GM19438 (cell line): Measurements from ENCODE around the gene TEX264.
A peak's percentile ranks its signal among the peaks of the same experiment; 100 is the strongest.

Source experiments
- ATAC-seq: cut with Tn5 transposase; IDR thresholded peaks from one replicate; pipeline ENCODE4 v1.9.1; 2021; ENCODE audit warnings: low read depth; ENCODE audit not compliant: unreplicated experiment

TEX264 gene

DNA sequence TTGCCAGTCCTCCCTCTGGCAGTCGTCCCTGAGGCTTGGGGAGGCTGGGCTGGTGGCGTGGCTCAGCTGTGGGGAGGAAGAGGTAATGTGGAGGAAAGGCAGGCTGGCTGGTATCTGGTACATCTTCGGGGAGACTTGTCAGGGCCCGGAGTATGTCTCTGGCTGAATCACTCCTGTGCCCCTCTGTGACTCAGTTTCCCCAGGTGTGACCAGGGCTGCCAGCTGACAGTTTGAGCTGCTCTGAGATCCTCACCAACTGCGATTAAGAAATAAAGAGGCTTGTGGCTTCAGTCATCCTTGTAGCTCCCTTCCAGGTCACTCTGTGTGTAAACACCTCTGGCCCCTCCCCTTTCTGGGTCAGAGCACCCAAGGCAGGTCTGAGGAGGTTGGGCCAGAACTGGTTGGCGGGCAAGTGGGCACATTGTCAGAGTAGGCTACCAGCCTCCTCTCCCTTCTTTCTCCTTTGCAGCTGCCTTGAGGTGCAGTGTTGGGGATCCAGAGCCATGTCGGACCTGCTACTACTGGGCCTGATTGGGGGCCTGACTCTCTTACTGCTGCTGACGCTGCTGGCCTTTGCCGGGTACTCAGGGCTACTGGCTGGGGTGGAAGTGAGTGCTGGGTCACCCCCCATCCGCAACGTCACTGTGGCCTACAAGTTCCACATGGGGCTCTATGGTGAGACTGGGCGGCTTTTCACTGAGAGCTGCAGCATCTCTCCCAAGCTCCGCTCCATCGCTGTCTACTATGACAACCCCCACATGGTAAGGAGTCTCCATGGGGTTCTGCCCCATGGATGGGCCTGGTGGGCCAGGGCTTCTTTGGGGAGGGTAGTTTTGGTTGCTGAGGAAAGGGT, 3.0 kb downstream of the TEX264 start:
- no peak for ATAC-seq

DNA sequence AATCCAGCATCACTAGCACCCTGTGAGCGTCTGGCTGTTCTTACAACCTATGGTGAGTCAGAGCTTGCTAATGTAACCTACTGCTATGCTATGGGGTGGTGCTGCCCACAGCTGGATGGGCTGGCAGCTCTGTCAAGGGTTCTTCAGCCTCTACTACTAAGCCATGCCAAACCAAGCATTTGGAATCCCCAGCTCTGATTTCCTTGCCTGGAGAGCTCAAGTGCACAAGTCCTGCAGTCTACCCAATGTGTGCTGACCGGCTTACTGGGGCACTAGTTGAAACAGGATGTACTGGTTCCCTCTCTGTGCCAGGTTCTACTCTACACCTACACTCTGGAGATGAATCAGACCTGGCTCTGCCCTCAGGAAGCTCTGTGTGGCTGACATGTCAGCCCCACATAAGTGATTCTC, 4.2 kb downstream of the TEX264 start:
- ATAC-seq, result no peak

DNA sequence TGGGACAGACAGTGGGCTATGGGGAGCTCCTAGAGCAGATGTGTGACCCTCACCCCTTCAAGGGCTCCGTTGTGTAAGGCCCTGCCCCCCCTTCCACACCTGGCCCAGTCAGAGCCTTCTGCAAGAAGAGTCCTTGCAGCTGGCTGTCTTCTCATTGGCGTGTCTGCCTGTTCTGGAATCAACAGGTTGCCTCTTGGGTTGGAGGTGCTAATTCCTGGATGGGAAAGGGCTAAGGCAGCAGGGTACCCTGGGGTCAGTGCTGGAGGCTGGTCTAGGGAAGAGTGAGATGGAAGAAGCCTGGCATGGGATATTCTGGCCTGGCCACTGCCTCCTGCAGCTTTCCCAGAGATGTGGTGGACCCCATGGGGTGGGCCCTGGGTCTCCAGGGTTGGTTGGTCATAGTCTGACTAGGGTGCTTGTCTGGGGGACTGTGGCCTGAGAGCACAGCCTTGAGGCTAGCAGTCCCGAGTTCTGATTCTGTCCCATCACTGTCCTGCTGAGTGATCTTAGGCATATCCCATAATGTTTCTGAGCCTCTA, 5.1 kb downstream of the TEX264 start:
- no peak for ATAC-seq

DNA sequence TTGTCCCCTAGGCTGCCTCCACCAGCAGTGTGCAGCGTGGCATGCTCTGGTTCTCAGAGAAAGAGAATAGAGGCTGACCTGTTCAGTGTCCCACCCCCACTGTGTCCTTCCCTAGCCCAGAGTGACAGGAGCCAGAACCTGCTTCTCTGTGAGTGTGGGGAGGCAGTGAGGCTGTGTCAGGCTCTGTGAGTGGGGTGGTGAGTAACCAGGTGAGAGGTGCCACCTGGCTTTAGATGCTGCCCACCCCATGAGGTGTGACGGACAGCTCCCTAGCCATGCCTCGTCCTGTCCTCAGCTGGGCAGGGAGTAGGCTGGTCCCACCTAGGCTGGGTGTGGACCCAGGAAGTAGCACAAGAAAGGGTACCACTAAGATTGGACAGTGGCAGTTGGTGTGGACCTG, 6.3 kb downstream of the TEX264 start:
- ATAC-seq, result no peak

DNA sequence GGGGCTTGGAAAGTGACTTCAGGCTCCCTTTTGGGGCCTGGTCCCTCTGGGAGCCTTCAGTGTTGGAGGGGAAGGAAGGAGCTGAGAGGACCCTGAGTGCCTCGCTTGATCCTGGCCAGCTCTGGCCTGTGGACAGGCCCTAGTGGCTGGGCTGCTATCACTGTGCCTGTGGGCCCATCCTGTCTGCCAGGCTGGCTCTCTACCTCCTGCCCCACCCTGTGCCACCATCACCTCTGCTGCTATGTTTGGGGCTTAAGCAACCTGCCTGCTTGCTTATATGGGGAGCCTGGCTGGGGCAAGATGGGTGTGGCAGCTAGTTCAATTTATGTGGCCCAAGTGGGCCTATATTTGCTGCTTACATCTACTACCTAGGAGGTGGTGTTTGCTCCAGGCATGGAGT, 7.1 kb downstream of the TEX264 start:
- ATAC-seq, result no peak

DNA sequence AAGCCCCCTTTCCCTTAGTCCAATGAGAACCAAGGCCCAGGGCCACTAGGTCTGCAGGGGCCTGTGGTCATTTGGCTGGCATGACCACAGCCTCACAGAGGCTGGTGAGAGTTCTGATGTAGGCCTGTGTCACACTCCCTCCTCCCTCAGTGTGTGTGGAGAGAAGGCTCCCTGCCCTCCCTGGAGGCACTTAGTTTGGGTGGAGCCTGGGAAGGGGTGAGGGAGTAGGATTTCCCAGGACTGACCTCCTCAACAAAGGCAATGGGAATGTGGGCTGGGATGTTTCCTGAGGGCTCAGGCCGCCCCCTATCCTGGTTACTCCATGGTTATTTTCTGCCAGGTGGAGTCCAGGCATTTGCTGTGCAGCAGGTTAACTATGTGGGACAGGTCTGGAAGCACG, 7.6 kb downstream of the TEX264 start:
- ATAC-seq, result no peak

DNA sequence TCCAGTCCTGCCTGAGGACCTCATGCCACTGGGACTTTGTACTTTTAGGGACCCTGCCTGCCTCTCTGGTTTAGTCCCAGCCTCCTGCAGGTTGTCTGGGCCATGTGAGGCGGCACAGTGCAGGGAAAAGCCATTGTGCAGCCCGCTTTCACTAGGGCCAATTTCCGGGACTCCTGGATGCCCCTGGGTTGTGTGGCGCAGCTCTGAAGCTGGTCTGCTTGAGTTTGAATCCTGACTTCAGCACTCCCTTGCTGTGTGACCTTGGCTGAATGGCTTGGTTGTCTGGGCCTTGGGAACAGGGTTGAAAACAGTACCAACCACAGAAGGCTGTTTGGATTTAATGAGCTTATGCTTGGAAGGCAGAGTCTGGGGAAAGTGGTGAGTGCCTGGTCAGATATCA, 8.3 kb downstream of the TEX264 start:
- ATAC-seq, result no peak

DNA sequence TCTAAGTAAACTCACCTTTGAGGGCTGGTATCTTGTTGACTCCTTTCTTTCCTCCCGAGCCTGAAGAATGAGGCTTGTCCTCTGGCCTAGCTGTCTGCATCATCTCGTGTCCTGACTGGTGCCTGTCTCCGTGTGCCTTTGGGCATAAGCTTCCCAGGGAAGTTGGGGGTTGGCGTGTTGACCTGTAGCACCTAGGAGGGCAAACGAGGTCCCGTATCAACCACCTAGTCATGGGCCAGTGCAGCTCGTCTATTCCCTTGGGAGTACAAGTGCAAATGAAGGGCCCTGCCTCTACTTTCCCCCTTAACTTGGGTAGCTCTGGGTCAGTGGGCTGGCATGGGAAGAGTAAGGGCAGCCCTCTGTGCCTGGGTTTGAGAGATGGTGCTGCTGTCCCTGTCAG, 8.7 kb downstream of the TEX264 start:
- no peak for ATAC-seq

DNA sequence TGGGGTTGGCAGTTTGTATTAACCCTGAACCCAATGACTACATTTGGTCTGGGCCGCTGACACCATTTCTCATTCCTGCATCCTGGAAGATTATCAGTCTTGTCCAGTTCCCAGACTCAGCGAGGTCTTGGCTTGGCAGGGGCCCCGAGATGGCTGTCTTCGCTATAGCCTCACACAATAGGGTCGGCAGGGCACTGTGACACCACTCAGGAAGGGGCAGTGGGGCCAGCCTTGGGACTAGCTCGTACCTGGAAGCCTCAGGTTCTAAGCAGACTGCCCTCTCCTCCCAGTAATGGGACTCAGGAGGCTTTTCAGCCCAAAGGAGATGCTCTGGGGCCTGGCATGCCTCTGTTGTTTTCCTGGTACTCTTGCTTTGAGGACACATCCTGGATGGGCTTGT, 9.1 kb downstream of the TEX264 start:
- ATAC-seq, result no peak

DNA sequence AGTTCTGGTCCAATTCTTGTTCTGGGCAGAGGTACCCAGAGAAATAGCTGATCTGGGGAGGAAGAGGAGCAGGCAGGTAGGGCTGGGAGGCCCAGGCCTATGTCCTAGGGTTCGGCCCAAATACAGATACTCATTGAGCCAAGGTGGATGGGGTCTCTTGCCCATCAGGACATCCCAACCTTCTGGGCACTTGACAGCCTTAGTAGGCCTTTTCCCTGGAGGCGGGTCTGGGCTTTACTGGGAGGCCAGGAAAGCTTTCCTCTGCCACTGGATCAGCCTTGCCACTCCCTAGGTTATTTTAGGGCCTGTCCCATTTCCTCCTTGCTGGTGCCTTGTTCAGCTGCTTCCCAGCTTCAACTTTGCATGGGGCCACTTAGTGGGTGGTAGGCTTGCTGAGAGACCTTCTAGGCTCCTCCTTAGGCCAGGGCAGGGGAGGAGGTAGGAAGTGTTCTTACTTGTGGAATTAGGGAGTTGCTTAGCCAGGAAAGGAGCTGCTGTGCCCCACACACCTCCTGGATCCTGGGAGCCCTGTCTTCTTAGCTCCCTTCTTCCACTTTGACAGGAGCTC, 9.7 kb downstream of the TEX264 start:
- ATAC-seq, result no peak

DNA sequence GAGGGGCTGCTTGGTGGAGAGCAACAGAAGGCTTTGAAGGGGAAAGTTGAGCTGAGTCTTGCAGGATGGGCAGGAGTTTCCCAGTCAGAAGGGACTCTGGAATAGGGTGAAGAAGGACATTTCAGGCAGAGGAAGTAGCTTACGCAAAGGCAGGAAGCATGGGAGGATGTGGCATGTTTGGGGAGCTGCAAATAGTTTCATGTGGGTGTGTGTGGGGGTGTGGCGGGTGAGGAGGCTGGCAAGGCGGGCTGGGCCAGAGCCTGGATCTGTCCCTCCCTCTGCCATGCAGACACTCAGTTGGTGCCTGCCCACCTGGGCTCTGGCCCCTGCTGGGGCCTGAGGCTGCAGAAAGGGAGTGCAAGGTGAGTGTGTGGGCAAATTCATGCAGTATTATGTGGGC, 10.4 kb downstream of the TEX264 start:
- ATAC-seq, result no peak

DNA sequence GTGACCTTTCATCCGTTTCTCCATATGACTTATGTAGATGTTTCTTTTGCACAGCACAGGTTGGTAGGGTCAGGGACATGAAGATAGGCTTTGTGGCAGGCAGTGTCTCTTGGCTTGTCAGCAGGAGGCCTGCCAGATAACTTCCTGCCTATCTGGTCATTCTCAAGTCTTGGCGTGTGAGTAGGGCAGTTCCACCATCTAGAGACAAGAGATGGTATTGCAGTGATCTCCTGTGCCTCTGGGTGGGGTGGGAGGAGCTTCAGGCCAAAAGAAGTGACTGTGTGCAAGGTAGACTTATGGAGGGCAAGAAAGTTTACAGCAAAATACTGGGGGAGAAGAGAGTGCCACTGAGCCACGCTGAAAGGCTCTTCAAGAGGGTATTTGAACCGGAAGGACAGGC, 11.0 kb downstream of the TEX264 start:
- peak; percentile 74 for ATAC-seq

DNA sequence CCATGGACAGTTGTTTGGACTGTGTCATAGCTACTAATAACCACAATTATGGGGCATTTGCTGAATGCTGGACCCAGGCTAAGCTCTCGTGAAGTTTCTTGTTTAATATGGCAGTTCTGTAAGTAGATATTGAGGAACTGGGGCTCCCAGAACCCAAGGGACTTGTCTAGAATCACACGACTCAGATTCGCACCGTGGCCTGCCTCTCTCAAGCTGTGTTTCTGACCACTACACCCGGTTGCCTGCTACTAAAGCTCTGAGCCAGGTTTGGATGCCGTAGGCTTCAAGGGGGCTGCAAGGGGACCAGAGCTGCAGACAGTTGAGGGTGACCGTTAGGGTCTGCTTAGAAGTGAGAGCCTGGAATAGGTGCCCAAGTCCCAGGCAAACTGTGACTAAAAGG, 11.5 kb downstream of the TEX264 start:
- no peak for ATAC-seq

DNA sequence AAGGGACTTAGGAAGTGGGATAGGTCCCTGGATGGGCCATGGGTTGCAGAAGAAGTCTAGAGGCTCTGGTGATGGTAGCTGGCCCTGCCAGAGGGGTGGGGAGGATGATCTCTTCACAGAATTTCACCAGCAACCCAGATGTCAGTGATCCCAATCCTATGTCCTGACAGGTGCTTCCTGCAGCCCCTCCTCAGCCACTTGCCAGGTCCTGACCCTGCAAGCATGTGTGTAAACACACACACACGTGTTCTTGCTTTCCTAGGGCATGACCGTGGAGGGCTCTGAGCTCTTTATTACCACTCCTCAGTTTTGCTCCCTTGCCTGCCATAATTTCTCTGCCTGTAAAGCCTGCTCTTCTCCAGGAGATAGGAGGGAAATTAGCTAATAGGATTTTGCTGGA, 12.5 kb downstream of the TEX264 start:
- no peak for ATAC-seq

DNA sequence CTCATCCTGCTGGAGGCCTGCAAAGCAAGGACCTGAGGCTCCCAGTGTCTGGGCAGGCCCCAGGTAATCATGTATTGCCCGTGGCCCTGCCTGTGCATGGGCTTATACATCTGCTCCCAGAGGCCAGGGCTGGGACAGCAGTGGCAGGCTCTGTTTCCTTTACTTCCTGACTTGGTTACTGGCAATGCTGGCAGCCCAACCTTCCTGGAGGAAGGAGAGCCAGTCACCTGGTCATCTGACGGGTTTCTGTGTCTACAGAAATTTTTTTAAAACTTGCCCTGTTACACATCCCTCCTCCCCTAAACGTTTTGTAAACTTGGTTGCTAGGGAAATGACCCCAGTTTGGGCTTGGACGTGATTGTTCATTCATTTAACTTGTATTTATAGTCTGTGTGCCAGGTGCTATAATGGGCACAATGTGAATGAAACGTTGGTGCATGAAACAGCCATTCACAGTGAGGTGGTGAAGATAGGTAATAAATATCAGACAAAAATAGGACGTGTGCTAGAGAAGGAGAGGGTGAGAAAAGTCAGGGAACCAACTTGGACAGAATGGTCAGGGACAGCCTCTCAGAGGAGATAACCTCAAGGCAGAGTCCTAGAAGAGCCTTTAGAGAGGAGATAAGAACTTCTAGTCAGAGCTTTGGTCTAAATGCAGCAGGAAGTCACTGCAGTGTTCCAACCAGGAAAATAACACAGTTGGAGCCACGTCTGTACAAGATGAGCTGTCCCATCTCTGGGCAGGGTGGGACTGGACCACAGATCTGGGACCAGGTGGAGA, 14.1 kb downstream of the TEX264 start:
- no peak for ATAC-seq

DNA sequence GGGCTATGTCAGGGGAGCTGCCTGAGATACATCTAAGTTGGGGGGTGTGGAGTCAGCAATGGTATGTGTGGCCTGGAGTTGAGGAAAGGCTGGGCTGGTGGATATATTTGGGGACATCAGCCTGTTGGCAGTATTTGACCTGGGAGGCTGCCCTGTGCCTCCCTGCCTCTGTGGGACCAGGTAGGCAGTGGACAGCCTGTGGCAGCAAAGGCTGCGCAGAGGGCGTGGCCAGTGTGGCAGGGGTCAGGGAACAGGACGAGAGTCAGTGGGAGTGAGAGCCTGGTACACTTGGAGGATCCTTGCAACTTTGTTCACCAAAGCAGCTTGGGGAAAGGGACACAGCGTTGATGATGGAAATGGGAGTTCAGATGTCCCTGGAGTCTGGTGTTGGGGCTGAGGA, 15.0 kb downstream of the TEX264 start:
- ATAC-seq, result no peak

DNA sequence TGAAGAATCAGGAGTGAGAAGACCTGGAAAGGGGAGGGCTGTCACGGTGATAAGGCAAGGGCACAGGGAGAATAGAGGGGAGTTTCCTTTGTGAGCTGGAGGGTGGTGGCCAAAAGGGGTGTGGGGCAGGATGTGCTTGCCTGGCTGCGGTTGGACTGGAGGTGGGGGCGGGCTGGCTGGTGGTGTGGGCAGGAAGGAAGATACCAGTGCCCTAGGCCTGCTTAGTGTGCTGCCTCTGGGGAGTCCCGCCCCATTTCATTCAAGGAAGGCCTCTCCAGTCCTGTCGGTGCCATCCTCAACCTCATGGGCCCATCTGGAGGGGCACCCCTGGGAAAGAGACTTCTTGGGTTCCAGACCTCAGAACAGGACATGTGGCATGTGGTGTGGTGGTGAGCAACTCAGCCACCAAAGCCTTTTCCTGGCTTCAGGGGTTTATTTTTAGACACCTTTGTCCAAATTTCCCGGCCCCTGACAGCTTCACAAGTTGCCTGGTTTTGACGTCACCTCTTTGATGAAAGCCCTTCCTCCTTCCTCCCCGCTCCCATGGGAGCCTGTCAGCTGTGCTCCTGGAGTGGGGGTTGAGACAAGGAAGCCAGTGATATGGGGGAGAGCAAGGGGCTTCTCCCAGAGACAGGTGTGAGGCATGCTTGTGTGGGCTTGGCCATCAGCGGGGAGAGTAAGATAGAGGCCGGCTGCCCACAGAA, 15.6 kb downstream of the TEX264 start:
- ATAC-seq, result peak; percentile 46

DNA sequence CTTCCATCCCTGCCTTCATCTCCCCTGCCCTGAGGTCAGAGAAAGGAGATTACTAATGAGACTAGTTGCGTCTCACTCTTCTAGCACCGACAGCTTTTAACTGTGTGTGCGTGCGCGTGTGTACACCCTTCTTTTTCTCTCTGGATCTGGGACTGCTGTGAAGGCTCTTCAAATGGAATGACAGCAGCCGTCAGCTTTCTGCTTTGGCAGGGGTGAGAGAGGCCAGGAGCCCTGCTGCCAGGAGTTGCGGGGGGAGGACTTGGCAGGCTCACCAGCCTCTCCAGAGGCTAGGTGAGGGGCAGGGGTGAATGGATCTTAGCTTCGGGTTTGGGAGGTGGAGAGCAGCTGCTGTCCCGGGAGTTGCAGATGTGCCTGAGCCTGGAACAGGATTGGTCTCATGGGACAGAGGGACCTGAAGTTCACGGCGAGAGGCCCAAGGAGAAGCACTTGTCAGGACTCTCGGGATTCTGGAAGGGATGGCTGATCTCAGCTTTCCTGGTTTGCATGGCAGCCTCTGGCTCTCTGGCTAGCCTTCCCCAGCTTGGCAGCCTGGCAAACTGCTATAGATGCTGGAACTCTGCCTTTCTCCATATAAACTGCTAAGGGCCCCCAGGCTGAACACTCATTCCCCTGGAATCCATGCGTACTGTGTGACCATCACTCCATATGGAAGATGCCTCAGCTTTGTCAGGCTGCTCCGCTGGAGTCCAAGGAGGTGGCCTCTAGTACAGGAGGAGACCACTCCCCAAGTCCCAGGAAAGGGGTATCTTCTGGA, 16.6 kb downstream of the TEX264 start:
- no peak for ATAC-seq

DNA sequence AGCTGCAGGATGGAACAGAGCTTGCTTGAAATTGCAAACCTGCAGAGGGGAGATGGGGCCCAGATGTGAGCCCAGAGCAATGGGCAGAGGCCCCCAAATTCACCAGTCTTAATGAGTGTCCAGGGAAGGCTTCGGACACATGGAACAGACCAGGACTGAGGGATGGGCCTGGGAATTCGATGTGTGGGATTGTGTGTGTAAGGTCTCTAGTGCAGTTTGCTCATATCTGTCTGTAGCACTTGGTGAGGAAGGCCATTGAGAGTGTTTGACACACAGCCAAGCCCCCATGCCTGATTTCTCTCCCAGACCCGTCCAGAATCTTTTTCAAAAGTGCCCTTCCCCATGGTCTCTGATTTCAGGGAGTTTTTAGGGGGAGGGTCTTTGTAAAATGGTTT, 17.2 kb downstream of the TEX264 start:
- ATAC-seq, result no peak

DNA sequence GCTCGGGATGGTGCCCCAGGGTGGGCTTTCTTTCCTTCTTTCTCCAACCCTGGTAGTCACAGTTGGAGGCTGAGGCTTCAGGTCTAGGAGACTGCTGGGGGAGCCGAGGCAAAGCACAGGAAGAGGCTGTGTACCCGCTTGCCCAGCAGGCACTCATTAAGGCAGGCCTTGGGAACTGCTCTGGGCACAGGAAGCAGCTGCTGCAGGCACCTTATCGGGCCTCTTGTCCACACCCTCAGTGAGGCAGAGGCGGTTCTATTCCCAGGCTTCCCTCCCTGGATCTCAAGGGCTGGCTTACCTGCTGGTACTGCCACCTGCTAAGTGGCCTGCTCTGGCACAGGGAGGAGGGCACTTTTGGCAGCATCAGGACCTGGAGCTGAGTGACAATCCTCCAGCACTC, 20.0 kb downstream of the TEX264 start:
- no peak for ATAC-seq
